Activated B cell treated with CpG ODN at 0.5 μM for 24 hours (primary cell): ENCODE data around the gene MEFV. TPM values are rescaled to one million over a fixed set of nuclear protein-coding genes. Genes with fewer than 3 reads are reported as not detected.

Experiments
- ATAC-seq: fragments of 200-7000 bp; cut with Tn5 transposase; one replicate; pipeline ENCODE4 v1.10.0; 2021; ENCODE audit warnings: low read depth, mild to moderate bottlenecking, moderate library complexity
- CTCF ChIA-PET: fragments of 350-600 bp; sonication (Branson Sonifier 250); formaldehyde crosslinking; loops from one replicate; lab custom pipeline; 2021; ENCODE audit warnings: antibody characterized with exemption; lab: Charles Lee
- POLR2A ChIA-PET: fragments of 350-600 bp; sonication (Branson Sonifier 250); formaldehyde crosslinking; loops from one replicate; lab custom pipeline; 2021; ENCODE audit warnings: antibody characterized with exemption; lab: Charles Lee
- DNase-seq: peaks from one replicate; pipeline ENCODE4 v3.0.0; 2022
- H3K27ac Mint-ChIP-seq: one replicate; pipeline ENCODE4 v1.8.0; 2020; ENCODE audit warnings: mixed read lengths
- H3K27me3 Mint-ChIP-seq: one replicate; pipeline ENCODE4 v1.8.0; 2021; ENCODE audit warnings: mixed read lengths
- H3K36me3 Mint-ChIP-seq: one replicate; pipeline ENCODE4 v1.8.0; 2021; ENCODE audit warnings: low read depth, mixed read lengths
- H3K4me1 Mint-ChIP-seq: one replicate; pipeline ENCODE4 v1.8.0; 2021; ENCODE audit warnings: mixed read lengths
- H3K4me3 Mint-ChIP-seq: one replicate; pipeline ENCODE4 v1.8.0; 2020; ENCODE audit warnings: mild to moderate bottlenecking, mixed read lengths
- H3K9me3 Mint-ChIP-seq: one replicate; pipeline ENCODE4 v1.8.0; 2020; ENCODE audit warnings: mixed read lengths
- CTCF ChIP-seq: fragments of 200-600 bp; IDR thresholded peaks from one replicate; pipeline ENCODE4 v1.8.0; 2022; ENCODE audit warnings: antibody characterized with exemption, mild to moderate bottlenecking
- intact Hi-C: fragments of 100-400 bp; cut with micrococcal nuclease; formaldehyde crosslinking; loops from one replicate; pipeline ENCODE4 v1.15.1; 2024
- total RNA-seq: library from RNA; stranded (reverse); gene quantifications from 2 replicates; pipeline ENCODE4 v1.2.3, GENCODE V29; 2022

Gene MEFV
- total RNA-seq, 1 donor from 2014 or later, result not detected

- Mint-ChIP-seq H3K4me1 (peaks cover 24% of the 10 kb centered on the region), H3K27ac (no peak overlapping the region), H3K27me3 (peaks cover 65% of the 10 kb centered on the region), H3K4me3 (no peak overlapping the region), H3K36me3 (no peaks in the 10 kb centered on the region), H3K9me3 (no peaks in the 10 kb centered on the region)
- ChIA-PET CTCF (no interaction called here), POLR2A (interaction anchor here (0.5 kb wide), 1 partner anchor 118 kb away, joined by 5 read pairs; no protein-coding TSS in a partner anchor)
- TF ChIP-seq CTCF, result no peak
- ATAC-seq, result no peak
- no peak for DNase-seq
- intact Hi-C loops, result no loop called here
Measured at GRCh38 chr16:3192476-3193019, 63.9 kb downstream of the MEFV start.

Other genes with a start within 250 kb of the MEFV start
- not detected in 2 replicates for gene CLDN9, start 243.7 kb downstream of the MEFV start, total RNA-seq
- not detected in 2 replicates for gene CLDN6, start 238.4 kb downstream of the MEFV start, total RNA-seq
- 0.47 and 1.0 TPM in 2 replicates for gene TNFRSF12A, start 236.3 kb downstream of the MEFV start, total RNA-seq
- gene HCFC1R1, start 232.7 kb downstream of the MEFV start, total RNA-seq, result 17.7 and 20.4 TPM in 2 replicates
- gene THOC6, start 232.6 kb downstream of the MEFV start, total RNA-seq, result 45.8 and 47.1 TPM in 2 replicates
- gene BICDL2, start 219.7 kb downstream of the MEFV start, total RNA-seq, result not detected in 2 replicates
- 0.13 and 0.34 TPM in 2 replicates for gene MMP25, start 210.1 kb downstream of the MEFV start, total RNA-seq
- 3.0 and 3.4 TPM in 2 replicates for gene IL32, start 191.0 kb downstream of the MEFV start, total RNA-seq
- gene ZSCAN10, start 157.3 kb downstream of the MEFV start, total RNA-seq, result not detected in 2 replicates
- not detected in 2 replicates for gene ZNF205, start 144.0 kb downstream of the MEFV start, total RNA-seq
- 5.6 and 5.7 TPM in 2 replicates for gene ZNF213, start 121.6 kb downstream of the MEFV start, total RNA-seq
- gene OR1F1, start 68.4 kb downstream of the MEFV start, total RNA-seq, result not detected in 2 replicates
- gene ZNF200, start 21.5 kb downstream of the MEFV start, total RNA-seq, result 13.6 and 15.1 TPM in 2 replicates
- gene ZNF263, start 26.9 kb upstream of the MEFV start, total RNA-seq, result 42.7 and 42.9 TPM in 2 replicates
- 6.7 and 11.0 TPM in 2 replicates for gene TIGD7, start 48.8 kb upstream of the MEFV start, total RNA-seq
- gene ZNF75A, start 48.9 kb upstream of the MEFV start, total RNA-seq, result 84.0 and 97.9 TPM in 2 replicates
- gene OR2C1, start 99.3 kb upstream of the MEFV start, total RNA-seq, result 0.80 and 0.81 TPM in 2 replicates
- 21.6 and 21.7 TPM in 2 replicates for gene ZSCAN32, start 144.4 kb upstream of the MEFV start, total RNA-seq
- 9.0 and 10.4 TPM in 2 replicates for gene ZNF174, start 144.6 kb upstream of the MEFV start, total RNA-seq
- gene ZNF597, start 186.9 kb upstream of the MEFV start, total RNA-seq, result 3.6 and 4.2 TPM in 2 replicates
- 44.1 and 48.0 TPM in 2 replicates for gene NAA60, start 187.0 kb upstream of the MEFV start, total RNA-seq
- gene C16orf90, start 238.9 kb upstream of the MEFV start, total RNA-seq, result not detected in 2 replicates
- 8.5 and 10.5 TPM in 2 replicates for gene CLUAP1, start 244.4 kb upstream of the MEFV start, total RNA-seq